GM18508 (cell line): ENCODE measurements around the gene ATL1.
"Not testable (repeated sequence)": the region's sequence is repeated elsewhere in the genome, so short reads cannot be mapped to it uniquely, and the experiment has no call there.

ENCODE experiments used
- ATAC-seq: cut with Tn5 transposase; IDR thresholded peaks from one replicate; pipeline ENCODE4 v1.9.1; 2021; ENCODE audit warnings: moderate number of reproducible peaks; ENCODE audit not compliant: insufficient read depth, unreplicated experiment

Gene ATL1

GRCh38 chr14:50599700-50600444, 39.9 kb downstream of the ATL1 start:
- no peak for ATAC-seq

- no peak for ATAC-seq
Measured at GRCh38 chr14:50600849-50601248, 40.9 kb downstream of the ATL1 start.

GRCh38 chr14:50601394-50601793, 41.4 kb downstream of the ATL1 start:
- no peak for ATAC-seq

- ATAC-seq, result no peak
Measured at GRCh38 chr14:50602035-50602434, 42.1 kb downstream of the ATL1 start.

GRCh38 chr14:50603565-50603964, 43.6 kb downstream of the ATL1 start:
- ATAC-seq, result no peak

- ATAC-seq, result no peak
Measured at GRCh38 chr14:50605766-50606165, 45.8 kb downstream of the ATL1 start.

GRCh38 chr14:50606468-50606867, 46.5 kb downstream of the ATL1 start:
- ATAC-seq, result no peak

GRCh38 chr14:50607181-50607580, 47.2 kb downstream of the ATL1 start:
- ATAC-seq, result no peak

- no peak for ATAC-seq
Measured at GRCh38 chr14:50607761-50608160, 47.8 kb downstream of the ATL1 start.

GRCh38 chr14:50608302-50608851, 48.4 kb downstream of the ATL1 start:
- ATAC-seq, result no peak

GRCh38 chr14:50610465-50610864, 50.5 kb downstream of the ATL1 start:
- ATAC-seq, result no peak

- no peak for ATAC-seq
Measured at GRCh38 chr14:50612806-50613205, 52.9 kb downstream of the ATL1 start.

- no peak for ATAC-seq
Measured at GRCh38 chr14:50615056-50615455, 55.1 kb downstream of the ATL1 start.

- no peak for ATAC-seq
Measured at GRCh38 chr14:50615552-50615951, 55.6 kb downstream of the ATL1 start.

- ATAC-seq, result no peak
Measured at GRCh38 chr14:50616275-50616674, 56.3 kb downstream of the ATL1 start.

- ATAC-seq, result no peak
Measured at GRCh38 chr14:50619569-50620141, 59.7 kb downstream of the ATL1 start.

GRCh38 chr14:50620341-50620740, 60.4 kb downstream of the ATL1 start:
- ATAC-seq, result no peak

- ATAC-seq, result no peak
Measured at GRCh38 chr14:50622978-50623377, 63.0 kb downstream of the ATL1 start.

- ATAC-seq, result no peak
Measured at GRCh38 chr14:50624447-50624846, 64.5 kb downstream of the ATL1 start.

- ATAC-seq, result not testable (repeated sequence)
Measured at GRCh38 chr14:50624947-50625346, 65.0 kb downstream of the ATL1 start.

GRCh38 chr14:50631408-50631821, 71.5 kb downstream of the ATL1 start:
- no peak for ATAC-seq

GRCh38 chr14:50633954-50634353, 74.0 kb downstream of the ATL1 start:
- ATAC-seq, result no peak
